ENCODE data around the gene CAND1.
"Not testable (repeated sequence)": the region's sequence is repeated elsewhere in the genome, so short reads cannot be mapped to it uniquely, and the experiment has no call there.

- TF ChIP-seq POLR2A (IDR thresholded peaks at IDR 0.05; ENCODE audit: borderline replicate concordance, extremely low read depth, insufficient read depth, insufficient read length); RAD21 (IDR thresholded peaks at IDR 0.05; ENCODE audit: low read depth); EZH2 (IDR thresholded peaks at IDR 0.05); POLR2AphosphoS5 (IDR thresholded peaks at IDR 0.05; ENCODE audit: low read depth, low read length); CTCF (IDR thresholded peaks at IDR 0.05 in 2 of 3, conservative IDR thresholded peaks at IDR 0.05 in 1 of 3; ENCODE audit: borderline replicate concordance in 1 of 3, insufficient read depth in 1 of 3, low read depth in 2 of 3, low read length in 2 of 3); ATF3 (IDR thresholded peaks at IDR 0.05); EGR1 (IDR thresholded peaks at IDR 0.05; ENCODE audit: low read depth); ZNF274 (IDR thresholded peaks at IDR 0.05; ENCODE audit: low read depth, low read length); SIN3A (IDR thresholded peaks at IDR 0.05; ENCODE audit: low read depth); YY1 (IDR thresholded peaks at IDR 0.05; ENCODE audit: extremely low read depth, insufficient replicate concordance, low read depth, low read length); MAX (IDR thresholded peaks at IDR 0.05): not testable (repeated sequence)
Observed at GRCh38 chr12:67341086-67341485, 71.9 kb downstream of the CAND1 start.
